ENCODE data around the gene S100A12.

GRCh38 chr1:153364156-153364555 is 11.3 kb downstream of the S100A12 start:
- TF ChIP-seq PREB (CRISPR knock-in tag; IDR thresholded peaks at IDR 0.05) = no peak
- TF ChIP-seq PHB (CRISPR knock-in tag; IDR thresholded peaks at IDR 0.05) = no peak
- TF ChIP-seq POLR2A (conservative IDR thresholded peaks at IDR 0.05) = no peak
- TF ChIP-seq RNF2 (IDR thresholded peaks at IDR 0.05) = no peak
- TF ChIP-seq ILK (tag; IDR thresholded peaks at IDR 0.05; ENCODE audit: borderline replicate concordance, low read depth) = no peak
- TF ChIP-seq ZNF398 (CRISPR knock-in tag; IDR thresholded peaks at IDR 0.05) = no peak
- TF ChIP-seq RFX5 (IDR thresholded peaks at IDR 0.05; ENCODE audit: low read depth, low read length) = no peak
- no peak for TF ChIP-seq CTCF (IDR thresholded peaks at IDR 0.05 in 2 of 3, conservative IDR thresholded peaks at IDR 0.05 in 1 of 3; ENCODE audit: insufficient read depth in 2 of 3, low read depth in 1 of 3, low read length in 3 of 3)
- no peak for TF ChIP-seq GABPB1 (CRISPR knock-in tag; IDR thresholded peaks at IDR 0.05)
- TF ChIP-seq KHSRP (IDR thresholded peaks at IDR 0.05) = no peak
- TF ChIP-seq ZFP91 (CRISPR knock-in tag; IDR thresholded peaks at IDR 0.05) = no peak
- TF ChIP-seq SPI1 (IDR thresholded peaks at IDR 0.05; ENCODE audit: borderline replicate concordance, low read depth, low read length) = no peak
- no peak for TF ChIP-seq MGA (IDR thresholded peaks at IDR 0.05)
